HG03045 (cell line): ENCODE data around the gene TMIE.

ENCODE experiments used
- ATAC-seq: cut with Tn5 transposase; IDR thresholded peaks from one replicate; pipeline ENCODE4 v1.9.1; 2021; ENCODE audit warnings: mild to moderate bottlenecking, moderate library complexity; ENCODE audit not compliant: unreplicated experiment

Gene TMIE

GRCh38 chr3:46755646-46756045 is 54.5 kb downstream of the TMIE start:
- ATAC-seq: no peak

- no peak for ATAC-seq
These were observed 55.5 kb downstream of the TMIE start for GRCh38 chr3:46756642-46757041.

DNA sequence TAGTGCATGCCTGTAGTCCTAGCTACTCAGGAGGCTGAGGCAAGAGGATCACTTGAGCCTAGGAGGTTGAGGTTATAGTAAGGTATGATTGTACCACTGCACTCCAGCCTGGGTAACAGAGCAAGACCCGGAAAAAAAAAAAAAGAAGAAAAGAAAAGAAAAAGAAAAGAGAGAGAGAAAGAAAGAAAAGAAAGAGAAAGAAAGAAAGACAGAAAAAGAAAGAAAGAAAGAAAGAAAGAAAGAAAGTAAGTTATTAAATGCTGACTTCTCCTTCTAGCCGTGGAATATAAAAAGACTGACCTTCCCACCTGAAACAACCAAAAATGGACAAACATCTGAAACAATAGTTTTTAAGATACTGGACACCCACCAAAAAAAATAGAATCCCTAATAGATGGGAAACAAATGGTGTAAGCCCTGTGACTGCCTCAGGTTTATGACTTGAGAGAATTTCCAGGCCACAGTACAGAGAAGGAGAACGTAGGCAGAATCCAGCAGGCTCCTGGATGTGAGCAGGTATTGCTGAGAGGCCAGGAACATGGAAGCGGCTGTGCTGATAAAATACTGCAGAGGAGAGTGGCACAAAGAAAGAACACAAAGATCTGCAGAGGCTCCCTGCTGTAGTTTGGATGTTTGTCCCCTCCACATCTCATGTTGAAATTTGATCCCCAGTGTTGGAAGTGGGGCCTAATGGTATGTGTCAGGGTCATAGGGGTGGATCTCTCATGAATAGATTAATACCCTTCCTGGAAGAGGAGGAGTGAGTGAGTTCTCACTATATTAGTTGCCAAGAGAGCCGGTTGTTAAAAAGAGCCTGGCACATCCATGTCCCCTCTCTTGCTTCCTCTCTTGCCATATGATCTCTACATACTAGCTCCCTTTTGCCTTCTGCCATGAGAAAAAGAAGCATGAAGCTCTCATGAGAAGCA is 58.3 kb downstream of the TMIE start:
- no peak for ATAC-seq
